ES-I3 (cell line): ENCODE results near the gene SYNM.

Experiments used
- H3K36me3 ChIP-seq: 2 replicates; pipeline ENCODE4 v1.6.1; 2013; ENCODE audit warnings: mild to moderate bottlenecking, low read length, control low read depth, moderate library complexity; ENCODE audit not compliant: insufficient read depth
- H3K4me1 ChIP-seq: 2 replicates; pipeline ENCODE4 v1.6.1; 2013; ENCODE audit warnings: mild to moderate bottlenecking, control low read depth, low read length; ENCODE audit not compliant: insufficient read depth
- H3K9ac ChIP-seq: 2 replicates; pipeline ENCODE4 v1.6.1; 2013; ENCODE audit warnings: low read depth, mild to moderate bottlenecking, low read length, moderate library complexity
- H3K9me3 ChIP-seq: 2 replicates; pipeline ENCODE4 v1.6.1; 2013; ENCODE audit warnings: mild to moderate bottlenecking, low read length, moderate library complexity; ENCODE audit not compliant: control insufficient read depth, insufficient read depth

Gene SYNM

GRCh38 chr15:99164119-99164518 is 59.2 kb downstream of the SYNM start:
- Histone ChIP-seq H3K4me1 (no peaks in the 10 kb centered on the region), H3K36me3 (no peaks in the 10 kb centered on the region; the same call in 1 of the 2 replicates), H3K9me3 (no peaks in the 10 kb centered on the region), H3K9ac (no peak overlapping the region)

- Histone ChIP-seq H3K9ac (no peak overlapping the region), H3K36me3 (no peaks in the 10 kb centered on the region; the same call in 1 of the 2 replicates), H3K9me3 (no peaks in the 10 kb centered on the region), H3K4me1 (no peaks in the 10 kb centered on the region)
Observed at GRCh38 chr15:99165020-99165790, 60.3 kb downstream of the SYNM start.

- Histone ChIP-seq H3K4me1 (no peaks in the 10 kb centered on the region), H3K9ac (no peak overlapping the region), H3K9me3 (no peaks in the 10 kb centered on the region)
Observed at GRCh38 chr15:99165956-99166689, 61.2 kb downstream of the SYNM start.

GRCh38 chr15:99167201-99167600 is 62.3 kb downstream of the SYNM start:
- Histone ChIP-seq H3K4me1 (no peaks in the 10 kb centered on the region), H3K36me3 (no peaks in the 10 kb centered on the region; the same call in 1 of the 2 replicates), H3K9ac (no peak overlapping the region), H3K9me3 (no peaks in the 10 kb centered on the region)

More at GRCh38 chr15:99165956-99166689, 61.2 kb downstream of the SYNM start:
- H3K36me3 ChIP-seq: no peaks in the 10 kb centered on the region; the same call in 1 of the 2 replicates

GRCh38 chr15:99167640-99168039 is 62.8 kb downstream of the SYNM start:
- Histone ChIP-seq H3K9me3 (no peaks in the 10 kb centered on the region), H3K4me1 (no peaks in the 10 kb centered on the region), H3K9ac (no peak overlapping the region), H3K36me3 (no peaks in the 10 kb centered on the region; the same call in 1 of the 2 replicates)

GRCh38 chr15:99168601-99169580 is 64.0 kb downstream of the SYNM start:
- peaks cover 2% of the 10 kb centered on the region for H3K36me3 ChIP-seq
- no peak overlapping the region for H3K9ac ChIP-seq
- no peaks in the 10 kb centered on the region for H3K9me3 ChIP-seq
- no peaks in the 10 kb centered on the region for H3K4me1 ChIP-seq

GRCh38 chr15:99169769-99170311 is 65.0 kb downstream of the SYNM start:
- peaks cover 4% of the 10 kb centered on the region for H3K36me3 ChIP-seq
- H3K9me3 ChIP-seq: no peaks in the 10 kb centered on the region
- H3K4me1 ChIP-seq: no peaks in the 10 kb centered on the region
- H3K9ac ChIP-seq: no peak overlapping the region

GRCh38 chr15:99170476-99171065 is 65.7 kb downstream of the SYNM start:
- Histone ChIP-seq H3K9ac (no peak overlapping the region), H3K4me1 (no peaks in the 10 kb centered on the region), H3K36me3 (peaks cover 4% of the 10 kb centered on the region)

GRCh38 chr15:99172171-99172570 is 67.3 kb downstream of the SYNM start:
- Histone ChIP-seq H3K9ac (no peak overlapping the region), H3K4me1 (no peaks in the 10 kb centered on the region), H3K36me3 (peaks cover 4% of the 10 kb centered on the region), H3K9me3 (no peaks in the 10 kb centered on the region)

More at GRCh38 chr15:99170476-99171065, 65.7 kb downstream of the SYNM start:
- H3K9me3 ChIP-seq: no peaks in the 10 kb centered on the region

- Histone ChIP-seq H3K9ac (no peak overlapping the region), H3K36me3 (peaks cover 4% of the 10 kb centered on the region), H3K4me1 (no peaks in the 10 kb centered on the region), H3K9me3 (no peaks in the 10 kb centered on the region)
Observed at GRCh38 chr15:99172989-99173388, 68.1 kb downstream of the SYNM start.

GRCh38 chr15:99174567-99175395 is 69.9 kb downstream of the SYNM start:
- peaks cover 4% of the 10 kb centered on the region for H3K36me3 ChIP-seq
- no peaks in the 10 kb centered on the region for H3K9me3 ChIP-seq
- H3K9ac ChIP-seq: no peak overlapping the region
- H3K4me1 ChIP-seq: no peaks in the 10 kb centered on the region

GRCh38 chr15:99176757-99177156 is 71.9 kb downstream of the SYNM start:
- no peak overlapping the region for H3K9ac ChIP-seq
- no peaks in the 10 kb centered on the region for H3K9me3 ChIP-seq
- peaks cover 2% of the 10 kb centered on the region; the same call in 1 of the 2 replicates for H3K4me1 ChIP-seq
- H3K36me3 ChIP-seq: peaks cover 4% of the 10 kb centered on the region

- Histone ChIP-seq H3K4me1 (peaks cover 3% of the 10 kb centered on the region; the same call in 1 of the 2 replicates), H3K36me3 (peaks cover 4% of the 10 kb centered on the region), H3K9me3 (no peaks in the 10 kb centered on the region), H3K9ac (no peak overlapping the region)
Observed at GRCh38 chr15:99177679-99178078, 72.8 kb downstream of the SYNM start.
